Measurements from ENCODE around the gene GBX1. TPM values are rescaled to one million over a fixed set of nuclear protein-coding genes. Genes with fewer than 3 reads are reported as not detected.

The GBX1 gene
- total and polyA plus RNA-seq, 2 donors (not counting 3 experiments of a cell fraction or from before 2014, with no cell fraction given) = not detected

- peaks cover 38 to 52% of the 10 kb centered on the region in 2 experiments for H3K27me3 ChIP-seq (ENCODE audit: control insufficient read depth in 2 of 2, insufficient read depth in 2 of 2, low read length in 2 of 2)
- ChIA-PET POLR2A (no interaction called here), CTCF (interaction anchor here (0.7 to 2.0 kb wide), 3 partner anchors 14 to 38 kb away, joined by 3 to 5 read pairs (median 4); no protein-coding TSS in a partner anchor)
- H3K4me2 ChIP-seq (ENCODE audit: insufficient read depth, low read length) = no peak overlapping the region
- no peak overlapping the region for H3K9ac ChIP-seq (replicated peaks; ENCODE audit: extremely low read depth, insufficient read depth, low read length)
- H3K4me3 ChIP-seq (replicated peaks in 1 of 3; ENCODE audit: insufficient read depth in 1 of 3, low read depth in 1 of 3, low read length in 3 of 3) = no peak overlapping the region
- no peak overlapping the region for H3K27ac ChIP-seq (ENCODE audit: insufficient read depth, low read depth, low read length)
- no peaks in the 10 kb centered on the region for H3K9me3 ChIP-seq (replicated peaks; ENCODE audit: control insufficient read depth, insufficient read depth, low read length)
- BruUV-seq (replicated peaks) = no TSS peak
- no peak for FAIRE-seq
- intact Hi-C loops (cut with micrococcal nuclease) = no loop called here
- H3K79me2 ChIP-seq (ENCODE audit: control insufficient read depth, insufficient read depth, low read length) = no peaks in the 10 kb centered on the region
- no peaks in the 10 kb centered on the region for H3K9me1 ChIP-seq (replicated peaks; ENCODE audit: control insufficient read depth, extremely low read depth, insufficient read depth, low read length)
- dilution Hi-C loops (cut with MboI; ENCODE audit: extremely low pct_ligation_motif_present, low sequenced_read_pairs) = no loop called here
- no peak overlapping the region for H2AFZ ChIP-seq (ENCODE audit: low read depth, low read length)
- H3K36me3 ChIP-seq (ENCODE audit: control insufficient read depth in 2 of 2, extremely low read depth in 1 of 2, insufficient read depth in 2 of 2, low read length in 2 of 2) = no peaks in the 10 kb centered on the region
- TF ChIP-seq FOS (IDR thresholded peaks at IDR 0.05; ENCODE audit: borderline replicate concordance, insufficient read depth, low read length) = no peak
- no peak for TF ChIP-seq CTCF (IDR thresholded peaks at IDR 0.05; ENCODE audit: extremely low read depth in 1 of 2, insufficient read depth in 1 of 2, low read depth in 1 of 2, low read length in 2 of 2)
- no peak for TF ChIP-seq POLR2AphosphoS5 (IDR thresholded peaks at IDR 0.05; ENCODE audit: insufficient read depth, low read depth, low read length)
- no peak for TF ChIP-seq GATA2 (IDR thresholded peaks at IDR 0.05; ENCODE audit: insufficient read depth, insufficient read length, low read depth, low read length)
- TF ChIP-seq JUN (IDR thresholded peaks at IDR 0.05; ENCODE audit: borderline replicate concordance, insufficient read depth, insufficient read length, low read depth) = no peak
- TF ChIP-seq EZH2 (IDR thresholded peaks at IDR 0.05; ENCODE audit: borderline replicate concordance, low read depth, low read length, severe bottlenecking) = no peak
- no peak for TF ChIP-seq POLR2A (IDR thresholded peaks at IDR 0.05; ENCODE audit: low read depth, low read length)
- no peak for TF ChIP-seq MAX (IDR thresholded peaks at IDR 0.05; ENCODE audit: insufficient read depth, insufficient read length)
- no peak for TF ChIP-seq MYC (IDR thresholded peaks at IDR 0.05; ENCODE audit: low read depth, low read length)
- no peak for DNase-seq (ENCODE audit: low read depth, low spot score)
- H3K4me1 ChIP-seq (ENCODE audit: control insufficient read depth, extremely low read depth, insufficient read depth, low read length) = peaks cover 5% of the 10 kb centered on the region
- no peaks in the 10 kb centered on the region for H4K20me1 ChIP-seq (replicated peaks; ENCODE audit: control insufficient read depth, extremely low read depth, insufficient read depth, low read length)
These were observed 5.7 kb downstream of the GBX1 start for GRCh38 chr7:151161757-151162156.

All from endothelial cell of umbilical vein (primary cell).